Gastroesophageal sphincter (tissue), 4 donors: Measurements from ENCODE around the gene PTGES. TPM values are rescaled to one million over a fixed set of nuclear protein-coding genes. Genes with fewer than 3 reads are reported as not detected.

Experiments
- ATAC-seq: fragments of 150-250 bp; one replicate; pipeline ENCODE4 v1.9.1; 2016; ENCODE audit warnings: mild to moderate bottlenecking, moderate library complexity
- H3K27ac ChIP-seq, 4 donors: fragments of 200-600 bp; sonication (generic) in 3 of 4; 1 replicate in 3 of 4; 2 replicates in 1 of 4; pipeline ENCODE4 v1.5.1; 2016 to 2019
- H3K27me3 ChIP-seq: fragments of 200-600 bp; sonication (generic); one replicate; pipeline ENCODE4 v1.5.1; 2019
- H3K36me3 ChIP-seq, 2 donors: fragments of 200-600 bp; sonication (generic); one replicate each; pipeline ENCODE4 v1.5.1; 2019; ENCODE audit warnings: control low read depth in 1 of 2
- H3K4me1 ChIP-seq, 3 donors: fragments of 200-600 bp; sonication (generic); 1 replicate in 2 of 3; 2 replicates in 1 of 3; pipeline ENCODE4 v1.5.1; 2016 to 2019; ENCODE audit warnings: control low read depth in 2 of 3
- H3K4me3 ChIP-seq, 2 donors: fragments of 200-600 bp; sonication (generic); one replicate each; pipeline ENCODE4 v1.5.1; 2019; ENCODE audit warnings: mild to moderate bottlenecking in 1 of 2, moderate library complexity in 1 of 2
- H3K9me3 ChIP-seq, 3 donors: fragments of 200-600 bp; sonication (generic); one replicate each; pipeline ENCODE4 v1.5.1; 2017 to 2019; ENCODE audit warnings: control low read depth in 2 of 3
- CTCF ChIP-seq, 4 experiments: fragments of 200-600 bp in 2 of 4; fragments of 450-650 bp in 2 of 4; sonication (generic) in 1 of 4; IDR thresholded peaks; one replicate each; pipeline ENCODE4 v1.5.1; 2017 to 2019; ENCODE audit warnings: antibody characterized with exemption in 4 of 4, mild to moderate bottlenecking in 2 of 4, moderate library complexity in 2 of 4
- EP300 ChIP-seq: sonication (generic); formaldehyde crosslinking; IDR thresholded peaks from one replicate; pipeline ENCODE4 v1.6.1; 2017; ENCODE audit warnings: antibody characterized with exemption, mild to moderate bottlenecking
- POLR2A ChIP-seq, 2 donors: fragments of 450-650 bp; IDR thresholded peaks; one replicate each; pipeline ENCODE4 v1.6.1; 2017; ENCODE audit warnings: antibody characterized with exemption in 2 of 2, mild to moderate bottlenecking in 2 of 2, moderate library complexity in 1 of 2
- POLR2AphosphoS5 ChIP-seq: sonication (generic); formaldehyde crosslinking; IDR thresholded peaks from one replicate; pipeline ENCODE4 v1.6.1; 2017; ENCODE audit warnings: antibody characterized with exemption
- WGBS, 2 donors: methylation state at CpG; one replicate each; pipeline ENCODE4 v1.1.5; 2018; ENCODE audit warnings: low coverage in 1 of 2; 5-methylcytosine and 5-hydroxymethylcytosine counted together
- total RNA-seq, 4 donors: library from RNA; depleted of rRNA; stranded (reverse); fragments of >200 nt; gene quantifications; one replicate each; pipeline ENCODE4 v1.1.0, GENCODE V29; 2016

Gene PTGES
- total RNA-seq, 4 donors from 2014 or later, result 0.78 to 15.1 (median 6.1) TPM

DNA sequence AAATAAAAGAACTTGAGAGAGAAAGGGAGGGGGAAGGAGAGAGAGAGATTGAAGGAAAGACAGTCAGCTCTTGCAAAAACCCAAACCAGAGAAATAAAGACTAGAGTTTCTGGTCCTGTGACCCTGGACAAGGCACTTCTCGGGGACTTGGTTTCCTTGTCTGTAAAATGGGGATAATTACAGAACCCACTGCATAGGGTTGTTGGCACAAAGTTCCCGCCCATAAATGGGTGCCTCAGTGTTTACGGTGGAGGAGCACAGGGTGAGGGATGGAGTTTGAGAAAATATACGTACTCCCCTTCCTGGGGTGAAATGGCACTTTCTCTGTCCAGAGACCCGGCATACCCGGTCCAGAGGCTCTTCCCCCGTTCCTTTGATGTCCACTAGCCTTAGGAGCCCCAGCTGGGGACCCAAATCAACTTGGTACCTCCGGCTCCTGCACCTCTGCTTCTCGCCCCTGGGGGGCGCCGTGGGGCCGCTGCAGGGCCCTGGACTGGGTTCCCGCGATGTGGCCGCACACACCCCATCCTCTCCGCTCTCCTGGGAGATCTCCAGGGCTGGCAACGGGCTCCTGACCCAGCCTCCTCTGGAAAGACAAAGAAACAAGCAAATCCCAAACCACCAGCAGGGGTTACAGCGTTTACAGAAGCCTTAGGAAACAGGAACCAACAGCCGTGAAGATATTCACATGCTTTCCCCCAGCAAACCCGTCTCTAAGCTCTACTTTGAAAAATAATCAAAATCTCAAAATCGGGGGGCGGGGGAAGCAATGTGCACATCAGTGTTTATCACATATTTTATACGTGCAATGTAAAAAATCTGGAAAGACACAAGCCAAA, 26.3 kb downstream of the PTGES start:
- WGBS, 2 donors, result 22 to 24% methylated on average over 9 to 14 of the region's 23 CpGs
- Histone ChIP-seq H3K27me3 (peaks cover 3% of the 10 kb centered on the region), H3K4me1 (peaks cover 0 to 23% (median 0%) of the 10 kb centered on the region in 3 donors), H3K4me3 (peak overlapping the region in 1 of 2 donors; percentile 6), H3K27ac (peak overlapping the region in 2 of 4 donors; percentile 22 to 33), H3K9me3 (no peaks in the 10 kb centered on the region), H3K36me3 (no peaks in the 10 kb centered on the region)
- TF ChIP-seq CTCF (IDR thresholded peaks at IDR 0.05) (peak in 3 of 4 experiments; percentile 73 to 97 (median 83)), POLR2AphosphoS5 (no peak)
- ATAC-seq, result peak; percentile 91

GRCh38 chr9:129725795-129726251, 27.0 kb downstream of the PTGES start:
- TF ChIP-seq CTCF (IDR thresholded peaks at IDR 0.05) (no peak), POLR2A (IDR thresholded peaks at IDR 0.05) (no peak), POLR2AphosphoS5 (no peak), EP300 (no peak)
- Histone ChIP-seq H3K4me3 (no peak overlapping the region), H3K36me3 (no peaks in the 10 kb centered on the region), H3K27ac (peak overlapping the region in 2 of 4 donors; percentile 22 to 33), H3K4me1 (peaks cover 0 to 23% (median 0%) of the 10 kb centered on the region in 3 donors), H3K9me3 (no peaks in the 10 kb centered on the region), H3K27me3 (no peaks in the 10 kb centered on the region)
- no peak for ATAC-seq
- WGBS, 2 donors, result 0 to 13% methylated on average over 1 to 9 of the region's 10 CpGs

- WGBS, 2 donors, result 72 to 80% methylated on average over 3 to 6 of the region's 16 CpGs
- Histone ChIP-seq H3K9me3 (no peaks in the 10 kb centered on the region), H3K27me3 (no peaks in the 10 kb centered on the region), H3K36me3 (no peaks in the 10 kb centered on the region), H3K27ac (no peak overlapping the region), H3K4me1 (peaks cover 0 to 23% (median 0%) of the 10 kb centered on the region in 3 donors), H3K4me3 (no peak overlapping the region)
- ATAC-seq, result no peak
- no peak for TF ChIP-seq POLR2AphosphoS5
- TF ChIP-seq POLR2A (IDR thresholded peaks at IDR 0.05), result no peak
- TF ChIP-seq CTCF (IDR thresholded peaks at IDR 0.05), result no peak
- no peak for TF ChIP-seq EP300
Measured at GRCh38 chr9:129724456-129725190, 28.2 kb downstream of the PTGES start.

DNA sequence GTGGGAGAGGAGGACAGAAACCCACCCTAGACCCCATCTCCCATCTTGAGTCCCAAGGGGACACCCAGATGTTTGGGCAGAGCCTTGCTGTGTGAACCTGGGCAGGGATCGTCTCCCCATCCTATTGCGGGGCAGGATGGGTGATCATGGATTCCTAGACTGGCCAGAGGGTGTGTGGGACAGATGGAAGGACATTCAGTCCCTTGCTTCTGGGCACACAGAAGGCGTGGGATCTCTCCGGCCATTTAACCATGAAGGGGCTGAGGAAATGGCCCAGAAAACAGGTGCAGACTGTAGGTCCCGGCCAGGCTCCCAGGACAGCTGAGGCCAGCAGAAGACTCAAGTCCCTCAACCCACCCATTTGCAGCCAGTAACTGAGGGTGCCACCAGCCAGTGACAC, 29.9 kb downstream of the PTGES start:
- H3K27me3 ChIP-seq, result no peaks in the 10 kb centered on the region
- TF ChIP-seq POLR2A (IDR thresholded peaks at IDR 0.05) (no peak), POLR2AphosphoS5 (no peak), CTCF (IDR thresholded peaks at IDR 0.05) (no peak), EP300 (no peak)
- no peak overlapping the region for H3K4me3 ChIP-seq
- WGBS, 2 donors, result no CpG with 5 or more reads among the region's 5 CpGs
- no peak for ATAC-seq
- peaks cover 0 to 23% (median 0%) of the 10 kb centered on the region in 3 donors for H3K4me1 ChIP-seq
- no peak overlapping the region for H3K27ac ChIP-seq
- no peaks in the 10 kb centered on the region for H3K9me3 ChIP-seq
- no peaks in the 10 kb centered on the region for H3K36me3 ChIP-seq
